Vagina (tissue), 2 donors: ENCODE results near the gene PTP4A2. TPM values are rescaled to one million over a fixed set of nuclear protein-coding genes. Genes with fewer than 3 reads are reported as not detected.

Experiments
- DNase-seq, 2 donors: peaks; one replicate each; pipeline ENCODE4 v3.0.0-alpha.2; 2017; ENCODE audit errors: extremely low spot score in 2 of 2
- H3K27ac ChIP-seq: fragments of 200-600 bp; sonication (generic); one replicate; pipeline ENCODE4 v1.5.1; 2019
- H3K27me3 ChIP-seq: fragments of 200-600 bp; sonication (generic); one replicate; pipeline ENCODE4 v1.5.1; 2019
- H3K36me3 ChIP-seq, 2 donors: fragments of 200-600 bp; sonication (generic); one replicate each; pipeline ENCODE4 v1.5.1; 2017 to 2019
- H3K4me1 ChIP-seq: fragments of 200-600 bp; sonication (generic); one replicate; pipeline ENCODE4 v1.5.1; 2019
- H3K4me3 ChIP-seq, 2 donors: fragments of 200-600 bp; sonication (generic); 1 replicate in 1 of 2; 2 replicates in 1 of 2; pipeline ENCODE4 v1.5.1; 2016 to 2019
- H3K9me3 ChIP-seq: fragments of 200-600 bp; sonication (generic); one replicate; pipeline ENCODE4 v1.5.1; 2019
- POLR2A ChIP-seq, 2 donors: fragments of 450-650 bp; IDR thresholded peaks; one replicate each; pipeline ENCODE4 v1.6.1; 2017; ENCODE audit warnings: antibody characterized with exemption in 2 of 2, mild to moderate bottlenecking in 2 of 2, moderate library complexity in 2 of 2
- POLR2AphosphoS5 ChIP-seq, 2 donors: sonication (generic); formaldehyde crosslinking; IDR thresholded peaks; one replicate each; pipeline ENCODE4 v1.9.0; 2017; ENCODE audit warnings: antibody characterized with exemption in 2 of 2, mild to moderate bottlenecking in 2 of 2, low read depth in 1 of 2; ENCODE audit not compliant: insufficient read depth in 1 of 2
- intact Hi-C: fragments of 100-400 bp; cut with DNase I; formaldehyde crosslinking; loops from one replicate; pipeline ENCODE4 v1.15.1; 2023
- total RNA-seq: library from RNA; depleted of rRNA; stranded (reverse); fragments of >200 nt; gene quantifications from one replicate; pipeline ENCODE4 v1.2.3, GENCODE V29; 2016
- TF ChIP-seq, protein P1 (sequence below), 3 experiments: fragments of 450-650 bp in 2 of 3; fragments of 200-600 bp in 1 of 3; sonication (generic) in 1 of 3; IDR thresholded peaks; one replicate each; pipeline ENCODE4 v1.5.1; 2017 to 2019; ENCODE audit warnings: antibody characterized with exemption in 3 of 3, mild to moderate bottlenecking in 2 of 3, moderate library complexity in 2 of 3

The PTP4A2 gene
- total RNA-seq, 1 donor from 2014 or later, result 112 TPM

- no peak for DNase-seq
- H3K27me3 ChIP-seq, result no peaks in the 10 kb centered on the region
- H3K27ac ChIP-seq, result no peak overlapping the region
- H3K9me3 ChIP-seq, result no peaks in the 10 kb centered on the region
- no peak for TF ChIP-seq POLR2A (IDR thresholded peaks at IDR 0.05)
- TF ChIP-seq, protein P1, sequence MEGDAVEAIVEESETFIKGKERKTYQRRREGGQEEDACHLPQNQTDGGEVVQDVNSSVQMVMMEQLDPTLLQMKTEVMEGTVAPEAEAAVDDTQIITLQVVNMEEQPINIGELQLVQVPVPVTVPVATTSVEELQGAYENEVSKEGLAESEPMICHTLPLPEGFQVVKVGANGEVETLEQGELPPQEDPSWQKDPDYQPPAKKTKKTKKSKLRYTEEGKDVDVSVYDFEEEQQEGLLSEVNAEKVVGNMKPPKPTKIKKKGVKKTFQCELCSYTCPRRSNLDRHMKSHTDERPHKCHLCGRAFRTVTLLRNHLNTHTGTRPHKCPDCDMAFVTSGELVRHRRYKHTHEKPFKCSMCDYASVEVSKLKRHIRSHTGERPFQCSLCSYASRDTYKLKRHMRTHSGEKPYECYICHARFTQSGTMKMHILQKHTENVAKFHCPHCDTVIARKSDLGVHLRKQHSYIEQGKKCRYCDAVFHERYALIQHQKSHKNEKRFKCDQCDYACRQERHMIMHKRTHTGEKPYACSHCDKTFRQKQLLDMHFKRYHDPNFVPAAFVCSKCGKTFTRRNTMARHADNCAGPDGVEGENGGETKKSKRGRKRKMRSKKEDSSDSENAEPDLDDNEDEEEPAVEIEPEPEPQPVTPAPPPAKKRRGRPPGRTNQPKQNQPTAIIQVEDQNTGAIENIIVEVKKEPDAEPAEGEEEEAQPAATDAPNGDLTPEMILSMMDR (IDR thresholded peaks at IDR 0.05), result no peak
- no peak for TF ChIP-seq POLR2AphosphoS5 (IDR thresholded peaks at IDR 0.05; ENCODE audit: insufficient read depth in 1 of 2, low read depth in 1 of 2)
- no peak overlapping the region for H3K4me3 ChIP-seq
- intact Hi-C loops, result no loop called here
- H3K36me3 ChIP-seq, result no peaks in the 10 kb centered on the region
- H3K4me1 ChIP-seq, result peaks cover 20% of the 10 kb centered on the region
Measured at GRCh38 chr1:31981972-31982371, 43.8 kb upstream of the PTP4A2 start.

DNA sequence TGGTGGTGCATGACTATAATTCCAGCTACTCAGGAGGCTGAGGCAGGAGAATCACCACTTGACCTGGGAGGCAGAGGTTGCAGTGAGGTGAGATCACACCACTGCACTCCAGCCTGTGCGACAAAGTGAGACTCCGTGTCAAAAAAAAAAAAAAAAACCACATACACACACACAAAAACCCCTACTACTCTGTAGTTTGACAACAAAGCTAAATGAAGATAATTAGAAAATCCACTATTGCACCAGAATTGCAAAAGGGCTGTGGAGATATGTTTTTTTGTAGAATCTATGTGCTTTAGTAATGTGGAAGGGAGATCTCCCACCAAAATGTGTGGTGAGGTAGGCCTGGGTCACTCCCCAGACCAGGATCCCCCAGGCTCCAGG, 43.3 kb upstream of the PTP4A2 start:
- no peak for TF ChIP-seq POLR2A (IDR thresholded peaks at IDR 0.05)
- TF ChIP-seq, protein P1 (IDR thresholded peaks at IDR 0.05), result no peak
- no peak for TF ChIP-seq POLR2AphosphoS5 (IDR thresholded peaks at IDR 0.05; ENCODE audit: insufficient read depth in 1 of 2, low read depth in 1 of 2)
- no peak overlapping the region for H3K4me3 ChIP-seq
- no peaks in the 10 kb centered on the region for H3K36me3 ChIP-seq
- DNase-seq, result no peak
- intact Hi-C loops, result no loop called here
- no peak overlapping the region for H3K27ac ChIP-seq
- H3K9me3 ChIP-seq, result no peaks in the 10 kb centered on the region
- H3K4me1 ChIP-seq, result peaks cover 26% of the 10 kb centered on the region
- H3K27me3 ChIP-seq, result no peaks in the 10 kb centered on the region

DNA sequence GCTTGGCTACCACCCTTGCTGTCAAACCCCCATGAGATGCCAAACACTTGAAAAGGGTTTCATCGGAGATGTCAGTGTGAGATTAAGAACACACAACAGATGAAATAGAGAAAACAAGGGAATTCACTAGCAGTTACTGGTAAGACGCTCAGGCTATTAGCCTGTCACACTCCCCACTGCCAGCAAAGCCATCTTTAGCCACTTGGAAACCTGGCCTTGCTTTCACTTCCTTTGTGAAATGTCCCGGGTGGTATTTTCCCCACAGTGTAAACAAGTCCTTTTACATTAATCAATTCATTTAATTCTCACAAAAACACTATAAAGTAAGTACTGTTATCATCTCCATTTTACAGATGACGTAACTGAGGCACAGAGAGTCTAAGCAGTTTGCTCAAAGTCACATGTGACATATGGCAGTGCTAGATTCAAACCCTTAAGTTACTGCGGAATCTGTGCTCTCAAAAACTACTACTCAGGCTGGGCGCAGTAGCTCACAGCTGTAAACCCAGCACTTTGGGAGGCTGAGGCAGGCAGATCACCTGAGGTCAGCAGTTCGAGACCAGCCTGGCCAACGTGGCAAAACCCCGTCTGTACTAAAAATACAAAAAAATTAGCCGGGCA, 42.8 kb upstream of the PTP4A2 start:
- TF ChIP-seq, protein P1 (IDR thresholded peaks at IDR 0.05), result no peak
- no peak for TF ChIP-seq POLR2A (IDR thresholded peaks at IDR 0.05)
- TF ChIP-seq POLR2AphosphoS5 (IDR thresholded peaks at IDR 0.05; ENCODE audit: insufficient read depth in 1 of 2, low read depth in 1 of 2), result no peak
- no peak for DNase-seq
- H3K9me3 ChIP-seq, result no peaks in the 10 kb centered on the region
- no peak overlapping the region for H3K27ac ChIP-seq
- no peaks in the 10 kb centered on the region for H3K27me3 ChIP-seq
- peaks cover 27% of the 10 kb centered on the region for H3K4me1 ChIP-seq
- no peak overlapping the region for H3K4me3 ChIP-seq
- intact Hi-C loops, result no loop called here
- H3K36me3 ChIP-seq, result no peaks in the 10 kb centered on the region

DNA sequence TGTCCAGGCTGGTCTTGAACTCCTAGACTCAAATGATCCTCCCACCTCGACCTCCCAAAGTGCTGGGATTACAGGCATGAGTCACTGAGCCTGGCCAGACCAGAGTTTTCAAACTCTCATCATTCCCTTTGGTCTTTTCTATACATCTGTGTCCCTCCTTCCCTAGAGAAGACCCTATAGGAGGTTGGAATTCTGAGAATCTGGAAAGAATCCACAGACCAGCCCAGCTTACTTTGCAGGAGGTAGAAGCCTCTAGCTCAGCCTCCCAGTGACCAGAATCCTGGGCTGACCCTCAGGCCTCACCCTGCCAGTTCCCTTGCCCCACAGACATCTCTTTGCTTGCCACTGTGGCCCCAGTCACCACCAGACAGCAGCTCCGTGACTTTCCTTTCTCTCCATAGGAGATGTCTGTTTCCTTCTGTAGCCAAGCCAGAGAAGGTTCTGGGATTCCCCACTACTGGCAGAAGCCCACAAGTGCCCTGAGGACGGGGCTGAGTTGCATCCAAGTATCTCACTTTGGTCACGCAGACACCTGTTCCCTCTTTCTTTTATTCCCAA, 40.8 kb upstream of the PTP4A2 start:
- H3K9me3 ChIP-seq, result no peaks in the 10 kb centered on the region
- no peaks in the 10 kb centered on the region for H3K27me3 ChIP-seq
- H3K4me1 ChIP-seq, result peaks cover 19% of the 10 kb centered on the region
- H3K36me3 ChIP-seq, result no peaks in the 10 kb centered on the region
- DNase-seq, result no peak
- no peak overlapping the region for H3K4me3 ChIP-seq
- no peak overlapping the region for H3K27ac ChIP-seq
- intact Hi-C loops, result loop anchor here (10.0 kb wide), 2 partner anchors 86 to 1986 kb away; no protein-coding TSS in a partner anchor
- no peak for TF ChIP-seq POLR2AphosphoS5 (IDR thresholded peaks at IDR 0.05; ENCODE audit: insufficient read depth in 1 of 2, low read depth in 1 of 2)
- TF ChIP-seq POLR2A (IDR thresholded peaks at IDR 0.05), result no peak
- TF ChIP-seq, protein P1 (IDR thresholded peaks at IDR 0.05), result no peak
